B cell (primary cell): ENCODE data around the gene ANKFN1.

Source experiments
- EZH2 ChIP-seq: IDR thresholded peaks from 2 replicates; pipeline ENCODE4 v1.6.1; 2012; ENCODE audit warnings: borderline replicate concordance, low read depth, mild to moderate bottlenecking, moderate library complexity, low read length; ENCODE audit not compliant: insufficient read depth, poor library complexity, severe bottlenecking
- TF ChIP-seq, protein P1 (sequence below): fragments of 200-600 bp; IDR thresholded peaks from one replicate; pipeline ENCODE4 v1.8.0; 2022; ENCODE audit warnings: antibody characterized with exemption, mild to moderate bottlenecking

DNA sequence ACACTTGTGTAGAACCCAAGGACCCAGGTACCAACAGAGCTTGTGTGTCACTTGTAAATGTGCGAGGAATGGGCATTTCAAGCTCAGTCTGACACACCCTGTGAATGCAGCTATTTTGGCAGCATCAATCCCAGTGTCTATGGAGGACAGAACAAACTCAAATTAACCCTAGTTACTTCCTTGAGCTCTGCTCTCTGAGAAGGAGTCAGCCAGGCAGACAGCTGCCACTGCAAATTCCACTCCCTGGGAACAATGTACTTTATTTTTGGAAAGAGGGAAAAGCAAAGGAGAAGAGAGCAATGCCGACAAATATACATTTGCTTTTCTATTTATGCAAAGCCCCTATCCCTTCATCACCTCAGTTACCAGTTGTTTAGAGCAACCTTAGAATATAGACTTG is 391.8 kb downstream of the ANKFN1 start:
- TF ChIP-seq, protein P1, sequence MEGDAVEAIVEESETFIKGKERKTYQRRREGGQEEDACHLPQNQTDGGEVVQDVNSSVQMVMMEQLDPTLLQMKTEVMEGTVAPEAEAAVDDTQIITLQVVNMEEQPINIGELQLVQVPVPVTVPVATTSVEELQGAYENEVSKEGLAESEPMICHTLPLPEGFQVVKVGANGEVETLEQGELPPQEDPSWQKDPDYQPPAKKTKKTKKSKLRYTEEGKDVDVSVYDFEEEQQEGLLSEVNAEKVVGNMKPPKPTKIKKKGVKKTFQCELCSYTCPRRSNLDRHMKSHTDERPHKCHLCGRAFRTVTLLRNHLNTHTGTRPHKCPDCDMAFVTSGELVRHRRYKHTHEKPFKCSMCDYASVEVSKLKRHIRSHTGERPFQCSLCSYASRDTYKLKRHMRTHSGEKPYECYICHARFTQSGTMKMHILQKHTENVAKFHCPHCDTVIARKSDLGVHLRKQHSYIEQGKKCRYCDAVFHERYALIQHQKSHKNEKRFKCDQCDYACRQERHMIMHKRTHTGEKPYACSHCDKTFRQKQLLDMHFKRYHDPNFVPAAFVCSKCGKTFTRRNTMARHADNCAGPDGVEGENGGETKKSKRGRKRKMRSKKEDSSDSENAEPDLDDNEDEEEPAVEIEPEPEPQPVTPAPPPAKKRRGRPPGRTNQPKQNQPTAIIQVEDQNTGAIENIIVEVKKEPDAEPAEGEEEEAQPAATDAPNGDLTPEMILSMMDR: no peak
- no peak for TF ChIP-seq EZH2
